ENCODE data around the gene FOXP1. TPM values are rescaled to one million over a fixed set of nuclear protein-coding genes. Genes with fewer than 3 reads are reported as not detected.

FOXP1 gene
- total and polyA plus RNA-seq, 2 donors (not counting 1 experiment from before 2014, with no cell fraction given) = 91.1 to 508 TPM

DNA sequence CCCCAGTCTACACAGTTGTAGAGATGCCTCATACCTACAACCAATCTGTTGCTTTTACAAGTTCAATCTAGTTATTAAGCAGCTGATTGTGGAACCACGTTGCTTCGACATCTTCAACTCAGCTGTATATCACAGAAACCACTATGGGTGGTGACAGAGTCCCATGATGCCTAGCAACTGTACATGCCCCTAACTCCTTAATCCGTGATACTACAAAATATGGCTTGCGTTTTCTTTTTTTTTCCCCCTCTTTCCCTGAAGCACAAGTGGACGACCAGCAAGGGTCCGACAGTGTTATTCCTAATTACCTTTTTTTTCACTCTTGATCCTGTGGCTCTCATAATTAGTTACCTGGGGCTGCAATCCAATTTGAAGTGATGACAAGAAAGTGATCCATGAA, 478.6 kb downstream of the FOXP1 start:
- DNase-seq (no peak), ATAC-seq (ENCODE audit: low read depth) (no peak)
- intact Hi-C loops (cut with micrococcal nuclease) = loop anchor here (2.0 kb wide), 1 partner anchor 14 kb away; no protein-coding TSS in a partner anchor
- Histone ChIP-seq H2AFZ (ENCODE audit: insufficient read depth, low read depth, low read length, poor library complexity, severe bottlenecking) (no peak overlapping the region), H4K20me1 (ENCODE audit: control insufficient read depth, insufficient read depth, low read length, poor library complexity, severe bottlenecking) (peaks cover 43% of the 10 kb centered on the region), H3K9me3 (ENCODE audit: control extremely low read depth in 1 of 3, control insufficient read depth in 2 of 3, insufficient read depth in 1 of 3, low read length in 2 of 3) (no peaks in the 10 kb centered on the region), H3K4me3 (ENCODE audit: control extremely low read depth in 1 of 5, extremely low read depth in 1 of 5, insufficient read depth in 1 of 5, low read depth in 2 of 5, low read length in 4 of 5) (no peak overlapping the region), H3K9ac (ENCODE audit: low read length) (no peak overlapping the region), H3K4me1 (ENCODE audit: control insufficient read depth in 2 of 2, insufficient read depth in 2 of 2, low read length in 2 of 2) (peaks cover 27 to 32% of the 10 kb centered on the region in 2 donors), H3K79me2 (ENCODE audit: control insufficient read depth, insufficient read depth, low read length) (peaks cover 97% of the 10 kb centered on the region), H3K27me3 (replicated peaks in 1 of 4; ENCODE audit: control extremely low read depth in 1 of 4, control insufficient read depth in 3 of 4, insufficient read depth in 4 of 4, low read length in 3 of 4) (no peaks in the 10 kb centered on the region), H3K27ac (ENCODE audit: low read length in 2 of 2) (no peak overlapping the region), H3K36me3 (replicated peaks in 1 of 2; ENCODE audit: control extremely low read depth in 1 of 2, control insufficient read depth in 1 of 2, extremely low read depth in 1 of 2, insufficient read depth in 2 of 2, low read length in 1 of 2) (peaks cover 0 to 61% of the 10 kb centered on the region in 2 experiments), H3K4me2 (replicated peaks; ENCODE audit: low read depth, low read length, poor library complexity, severe bottlenecking) (no peak overlapping the region)
- ChIA-PET CTCF (no interaction called here), POLR2A (no interaction called here)
- TF ChIP-seq, protein P1, sequence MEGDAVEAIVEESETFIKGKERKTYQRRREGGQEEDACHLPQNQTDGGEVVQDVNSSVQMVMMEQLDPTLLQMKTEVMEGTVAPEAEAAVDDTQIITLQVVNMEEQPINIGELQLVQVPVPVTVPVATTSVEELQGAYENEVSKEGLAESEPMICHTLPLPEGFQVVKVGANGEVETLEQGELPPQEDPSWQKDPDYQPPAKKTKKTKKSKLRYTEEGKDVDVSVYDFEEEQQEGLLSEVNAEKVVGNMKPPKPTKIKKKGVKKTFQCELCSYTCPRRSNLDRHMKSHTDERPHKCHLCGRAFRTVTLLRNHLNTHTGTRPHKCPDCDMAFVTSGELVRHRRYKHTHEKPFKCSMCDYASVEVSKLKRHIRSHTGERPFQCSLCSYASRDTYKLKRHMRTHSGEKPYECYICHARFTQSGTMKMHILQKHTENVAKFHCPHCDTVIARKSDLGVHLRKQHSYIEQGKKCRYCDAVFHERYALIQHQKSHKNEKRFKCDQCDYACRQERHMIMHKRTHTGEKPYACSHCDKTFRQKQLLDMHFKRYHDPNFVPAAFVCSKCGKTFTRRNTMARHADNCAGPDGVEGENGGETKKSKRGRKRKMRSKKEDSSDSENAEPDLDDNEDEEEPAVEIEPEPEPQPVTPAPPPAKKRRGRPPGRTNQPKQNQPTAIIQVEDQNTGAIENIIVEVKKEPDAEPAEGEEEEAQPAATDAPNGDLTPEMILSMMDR (IDR thresholded peaks at IDR 0.05) = no peak
- TF ChIP-seq EZH2 (IDR thresholded peaks at IDR 0.05; ENCODE audit: borderline replicate concordance, insufficient read depth, low read depth, low read length, poor library complexity, severe bottlenecking) = no peak
- no peaks in the 10 kb centered on the region for H3K27me3 Mint-ChIP-seq
- H3K9me3 Mint-ChIP-seq (ENCODE audit: insufficient read depth) = no peaks in the 10 kb centered on the region
- WGBS (ENCODE audit: insufficient coverage) = 88% methylated on average over 5 of the region's 6 CpGs
- H3K4me3 Mint-ChIP-seq = no peak overlapping the region
- no peak overlapping the region for H3K27ac Mint-ChIP-seq
- peaks cover 89% of the 10 kb centered on the region for H3K4me1 Mint-ChIP-seq

DNA sequence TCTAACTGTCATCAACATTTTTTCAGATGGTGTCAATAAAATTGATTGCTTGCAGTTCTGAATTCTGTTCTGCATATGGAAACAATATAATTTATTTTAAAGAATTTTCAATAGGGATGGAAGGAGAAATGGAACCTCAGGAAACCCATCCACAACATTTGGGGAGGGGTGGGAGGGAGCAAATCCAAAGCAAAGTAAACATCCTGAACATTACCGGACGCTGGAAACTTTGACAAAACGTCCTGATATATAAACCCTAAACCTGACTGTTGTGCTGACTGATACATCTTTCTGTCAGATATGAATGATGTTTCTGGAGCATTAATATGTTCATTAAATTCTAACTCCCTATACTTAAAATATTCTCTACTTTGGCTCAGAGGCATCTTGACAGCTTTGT, 479.0 kb downstream of the FOXP1 start:
- POLR2A ChIA-PET = no interaction called here
- CTCF ChIA-PET = no interaction called here

More for the DNA sequence above, 479.0 kb downstream of the FOXP1 start:
- no peaks in the 10 kb centered on the region for H3K27me3 ChIP-seq (replicated peaks in 1 of 4; ENCODE audit: control extremely low read depth in 1 of 4, control insufficient read depth in 3 of 4, insufficient read depth in 4 of 4, low read length in 3 of 4)
- peaks cover 97% of the 10 kb centered on the region for H3K79me2 ChIP-seq (ENCODE audit: control insufficient read depth, insufficient read depth, low read length)
- peaks cover 27 to 30% of the 10 kb centered on the region in 2 donors for H3K4me1 ChIP-seq (ENCODE audit: control insufficient read depth in 2 of 2, insufficient read depth in 2 of 2, low read length in 2 of 2)
- no peak overlapping the region for H2AFZ ChIP-seq (ENCODE audit: insufficient read depth, low read depth, low read length, poor library complexity, severe bottlenecking)
- H3K27ac ChIP-seq (ENCODE audit: low read length in 2 of 2) = peak overlapping the region in 1 of 2 donors; percentile 51
- no peak overlapping the region for H3K9ac ChIP-seq (ENCODE audit: low read length)
- H3K9me3 ChIP-seq (ENCODE audit: control extremely low read depth in 1 of 3, control insufficient read depth in 2 of 3, insufficient read depth in 1 of 3, low read length in 2 of 3) = no peaks in the 10 kb centered on the region
- ATAC-seq (ENCODE audit: low read depth) (no peak), DNase-seq (no peak)
- no peak overlapping the region for H3K4me2 ChIP-seq (replicated peaks; ENCODE audit: low read depth, low read length, poor library complexity, severe bottlenecking)
- Mint-ChIP-seq H3K9me3 (ENCODE audit: insufficient read depth) (no peaks in the 10 kb centered on the region), H3K27ac (no peak overlapping the region), H3K4me1 (peaks cover 89% of the 10 kb centered on the region), H3K4me3 (no peak overlapping the region), H3K27me3 (no peaks in the 10 kb centered on the region)
- intact Hi-C loops (cut with micrococcal nuclease) = loop anchor here (2.0 kb wide), 1 partner anchor 14 kb away; no protein-coding TSS in a partner anchor
- TF ChIP-seq, protein P1 (IDR thresholded peaks at IDR 0.05) = no peak
- TF ChIP-seq EZH2 (IDR thresholded peaks at IDR 0.05; ENCODE audit: borderline replicate concordance, insufficient read depth, low read depth, low read length, poor library complexity, severe bottlenecking) = no peak
- H4K20me1 ChIP-seq (ENCODE audit: control insufficient read depth, insufficient read depth, low read length, poor library complexity, severe bottlenecking) = peaks cover 39% of the 10 kb centered on the region
- H3K36me3 ChIP-seq (replicated peaks in 1 of 2; ENCODE audit: control extremely low read depth in 1 of 2, control insufficient read depth in 1 of 2, extremely low read depth in 1 of 2, insufficient read depth in 2 of 2, low read length in 1 of 2) = peaks cover 2 to 58% of the 10 kb centered on the region in 2 experiments
- no peak overlapping the region for H3K4me3 ChIP-seq (ENCODE audit: control extremely low read depth in 1 of 5, extremely low read depth in 1 of 5, insufficient read depth in 1 of 5, low read depth in 2 of 5, low read length in 4 of 5)
- WGBS (ENCODE audit: insufficient coverage) = no CpG with 5 or more reads among the region's 3 CpGs

All from B cell (primary cell).